GM12878 (cell line): ENCODE data around the gene TES. TPM values are rescaled to one million over a fixed set of nuclear protein-coding genes. Genes with fewer than 3 reads are reported as not detected.

Experiments used
- ATAC-seq: fragments of 200-7000 bp; cut with Tn5 transposase; 3 replicates; pipeline ENCODE4 v1.9.1; 2020; ENCODE audit warnings: mild to moderate bottlenecking, moderate library complexity
- BruUV-seq: library from RNA; stranded (reverse); fragments of 400-500 nt; replicated peaks from 2 replicates; lab custom pipeline; 2021; lab: Mats Ljungman, UMichigan
- CTCF ChIA-PET: fragments of 300-600 bp; sonication (Branson Sonifier 250); formaldehyde crosslinking; extraction: SDS; loops from one replicate; lab custom pipeline; 2021; ENCODE audit warnings: inconsistent platforms; lab: Yijun Ruan, JAX
- POLR2A ChIA-PET: fragments of 350-600 bp; formaldehyde crosslinking; extraction: SDS; loops from one replicate; lab custom pipeline; 2021; ENCODE audit warnings: inconsistent platforms; lab: Charles Lee
- RAD21 ChIA-PET: fragments of 300-600 bp; sonication (Branson Sonifier 250); formaldehyde crosslinking; loops from one replicate; lab custom pipeline; 2023; ENCODE audit warnings: antibody characterized with exemption; ENCODE audit not compliant: unreplicated experiment; lab: Charles Lee
- SMC1A ChIA-PET: fragments of 300-600 bp; sonication (Branson Sonifier 250); formaldehyde crosslinking; loops from one replicate; lab custom pipeline; 2023; ENCODE audit not compliant: unreplicated experiment, uncharacterized antibody; lab: Charles Lee
- DNase-seq: peaks from one replicate; pipeline ENCODE4 v3.0.0-alpha.2; 2011; ENCODE audit warnings: low read depth, low spot score
- FAIRE-seq: peaks from 3 replicates; lab custom pipeline; 2011; peaks lifted over from hg19 to GRCh38; lab: Jason Lieb, UNC
- H2AFZ ChIP-seq: 2 replicates; pipeline ENCODE4 v1.6.0; 2011; ENCODE audit warnings: low read depth, low read length, control low read depth; ENCODE audit not compliant: control insufficient read depth
- H3K27ac ChIP-seq: 2 replicates; pipeline ENCODE4 v1.5.1; 2011; ENCODE audit warnings: control low read depth; ENCODE audit not compliant: control insufficient read depth, insufficient read depth
- H3K27me3 ChIP-seq, 2 experiments: replicated peaks in 1 of 2; 2 replicates each; pipeline versions ENCODE4 v1.6.0 to v1.6.1; 2011; ENCODE audit warnings: low read length in 1 of 2; ENCODE audit not compliant: control insufficient read depth in 2 of 2, insufficient read depth in 2 of 2
- H3K36me3 ChIP-seq, 2 experiments: 2 replicates each; pipeline ENCODE4 v1.5.1; 2011; ENCODE audit warnings: low read length in 1 of 2; ENCODE audit not compliant: control insufficient read depth in 2 of 2, insufficient read depth in 2 of 2
- H3K4me1 ChIP-seq: 2 replicates; pipeline ENCODE4 v1.6.1; 2011; ENCODE audit warnings: mild to moderate bottlenecking, low read length, moderate library complexity, mixed read lengths; ENCODE audit not compliant: control insufficient read depth, insufficient read depth
- H3K4me2 ChIP-seq: 2 replicates; pipeline ENCODE4 v1.6.0; 2011; ENCODE audit warnings: control low read depth; ENCODE audit not compliant: control insufficient read depth, insufficient read depth
- H3K4me3 ChIP-seq: fragments of 200-600 bp; sonication (generic); 2 replicates; pipeline ENCODE4 v1.5.1; 2016
- H3K79me2 ChIP-seq: 2 replicates; pipeline ENCODE4 v1.6.0; 2011; ENCODE audit warnings: low read length; ENCODE audit not compliant: control insufficient read depth, insufficient read depth
- H3K9ac ChIP-seq: 2 replicates; pipeline ENCODE4 v1.8.0; 2011; ENCODE audit warnings: low read length, control low read depth, mixed read lengths; ENCODE audit not compliant: control insufficient read depth, insufficient read depth
- H3K9me3 ChIP-seq: replicated peaks from 3 replicates; pipeline ENCODE4 v1.5.1; 2011; ENCODE audit warnings: mild to moderate bottlenecking, low read length; ENCODE audit not compliant: control insufficient read depth, insufficient read depth
- H4K20me1 ChIP-seq: 2 replicates; pipeline ENCODE4 v1.6.0; 2011; ENCODE audit not compliant: control insufficient read depth, insufficient read depth
- BCLAF1 ChIP-seq: fragments of 450-650 bp; IDR thresholded peaks from 2 replicates; pipeline ENCODE4 v1.6.1; 2017; ENCODE audit warnings: antibody characterized with exemption, mild to moderate bottlenecking, moderate library complexity
- CHD2 ChIP-seq: IDR thresholded peaks from 2 replicates; pipeline ENCODE4 v1.6.1; 2011; ENCODE audit warnings: low read depth, low read length, improper control_type of control experiment, borderline replicate concordance
- ESRRA ChIP-seq: IDR thresholded peaks from 2 replicates; pipeline ENCODE4 v1.6.1; 2012; ENCODE audit warnings: mild to moderate bottlenecking, low read length, improper control_type of control experiment
- KDM1A ChIP-seq: fragments of 200-600 bp; sonication (generic); IDR thresholded peaks from 2 replicates; pipeline ENCODE4 v1.6.1; 2016; ENCODE audit warnings: borderline replicate concordance
- SUPT20H ChIP-seq: IDR thresholded peaks from 2 replicates; pipeline ENCODE4 v1.6.1; 2011; ENCODE audit warnings: low read depth, mild to moderate bottlenecking, low read length, moderate library complexity, borderline replicate concordance; ENCODE audit not compliant: control insufficient read depth
- YY1 ChIP-seq: IDR thresholded peaks from 2 replicates; pipeline ENCODE4 v1.6.1; 2011; ENCODE audit warnings: low read depth, mild to moderate bottlenecking, low read length
- ZNF217 ChIP-seq: fragments of 450-650 bp; IDR thresholded peaks from 2 replicates; pipeline ENCODE4 v1.6.1; 2017; ENCODE audit warnings: antibody characterized with exemption, mild to moderate bottlenecking
- WGBS: methylation state at CpG from one replicate; pipeline ENCODE4 v1.1.6; 2016; ENCODE audit warnings: low lambda C conversion rate; ENCODE audit not compliant: insufficient replicate concordance, insufficient coverage; ENCODE audit errors: missing lambda C conversion rate; 5-methylcytosine and 5-hydroxymethylcytosine counted together
- in situ Hi-C: fragments of 300-500 bp; cut with MboI; formaldehyde crosslinking; loops from 9 replicates; pipeline ENCODE4 v1.14.3; 2018; ENCODE audit warnings: mixed read lengths
- intact Hi-C: fragments of 100-400 bp; cut with micrococcal nuclease; formaldehyde crosslinking; loops from one replicate; pipeline ENCODE4 v1.14.2; 2022; ENCODE audit not compliant: unreplicated experiment
- polyA plus RNA-seq, 11 experiments: library from polyadenylated mRNA; depleted of rRNA in 4 of 11; unstranded in 6 of 11; stranded (reverse) in 5 of 11; fragments of >200 nt; fragmentation: Nextera tagmentation in 4 of 11; fragmentation: Illumina TruSeq in 1 of 11; extraction: Ambion mirVana in 4 of 11; extraction: Trizol in 1 of 11; gene quantifications; 1 replicate in 1 of 11; 2 replicates in 10 of 11; pipeline versions ENCODE4 v1.2.1 to v1.2.3, GENCODE V29; 2011 to 2016; ENCODE audit warnings: inconsistent platforms in 2 of 11, missing spikeins in 2 of 11, low read depth in 1 of 11
- total RNA-seq, 4 experiments: library from RNA; depleted of rRNA in 3 of 4; stranded (reverse); fragments of >200 nt in 3 of 4; fragmentation: Illumina TruSeq in 1 of 4; extraction: Trizol in 1 of 4; gene quantifications; 2 replicates each; pipeline versions ENCODE4 v1.2.1 to v1.2.3, GENCODE V29; 2013 to 2021

TES gene
- total and polyA plus RNA-seq, 10 of the 15 experiments (the other 5 are each of a cell fraction or from before 2014, with no cell fraction given), result 31.2 to 77.5 (median 59.2) TPM

GRCh38 chr7:116226664-116227063, 16.3 kb downstream of the TES start:
- H3K79me2 ChIP-seq, result peaks cover 95% of the 10 kb centered on the region
- no peak for ATAC-seq
- no peak for DNase-seq
- no peak for TF ChIP-seq CHD2
- no peak for TF ChIP-seq KDM1A
- TF ChIP-seq ZNF217, result no peak
- TF ChIP-seq SUPT20H, result no peak
- TF ChIP-seq BCLAF1, result no peak
- TF ChIP-seq ESRRA, result no peak
- TF ChIP-seq YY1, result no peak
- TF ChIP-seq, all 136 proteins: peak for 0
- FAIRE-seq, result no peak
- ChIA-PET RAD21 (interaction anchor here (2.8 kb wide), 1 partner anchor 9 kb away, joined by 14 read pairs; no protein-coding TSS in a partner anchor), CTCF (interaction anchor here (1.2 to 4.8 kb wide), 8 partner anchors 9 to 364 kb away, joined by 3 to 26 read pairs (median 10); partner anchors contain the start of gene TES), POLR2A (interaction anchor here (3.2 kb wide), 1 partner anchor 16 kb away, joined by 23 read pairs; the partner anchor contains the start of gene TES), SMC1A (interaction anchor here (1.3 to 3.9 kb wide), 6 partner anchors 9 to 67 kb away, joined by 3 to 22 read pairs (median 8); partner anchors contain the start of gene TES)
- H2AFZ ChIP-seq, result no peak overlapping the region
- H3K4me2 ChIP-seq, result no peak overlapping the region
- intact Hi-C loops (no loop called here), in situ Hi-C loops (no loop called here)
- peaks cover 27% of the 10 kb centered on the region for H3K4me1 ChIP-seq
- no peaks in the 10 kb centered on the region for H3K27me3 ChIP-seq
- no TSS peak for BruUV-seq
- H3K9ac ChIP-seq, result no peak overlapping the region
- no peaks in the 10 kb centered on the region for H3K36me3 ChIP-seq
- no peak overlapping the region for H3K4me3 ChIP-seq
- no peaks in the 10 kb centered on the region for H3K9me3 ChIP-seq
- WGBS, result 38% methylated on average over 2 of the region's 2 CpGs
- H3K27ac ChIP-seq, result no peak overlapping the region
- no peaks in the 10 kb centered on the region for H4K20me1 ChIP-seq
